Measurements from ENCODE around the gene TSEN2.
"Not testable (repeated sequence)": the region's sequence is repeated elsewhere in the genome, so short reads cannot be mapped to it uniquely, and the experiment has no call there.

TSEN2 gene

DNA sequence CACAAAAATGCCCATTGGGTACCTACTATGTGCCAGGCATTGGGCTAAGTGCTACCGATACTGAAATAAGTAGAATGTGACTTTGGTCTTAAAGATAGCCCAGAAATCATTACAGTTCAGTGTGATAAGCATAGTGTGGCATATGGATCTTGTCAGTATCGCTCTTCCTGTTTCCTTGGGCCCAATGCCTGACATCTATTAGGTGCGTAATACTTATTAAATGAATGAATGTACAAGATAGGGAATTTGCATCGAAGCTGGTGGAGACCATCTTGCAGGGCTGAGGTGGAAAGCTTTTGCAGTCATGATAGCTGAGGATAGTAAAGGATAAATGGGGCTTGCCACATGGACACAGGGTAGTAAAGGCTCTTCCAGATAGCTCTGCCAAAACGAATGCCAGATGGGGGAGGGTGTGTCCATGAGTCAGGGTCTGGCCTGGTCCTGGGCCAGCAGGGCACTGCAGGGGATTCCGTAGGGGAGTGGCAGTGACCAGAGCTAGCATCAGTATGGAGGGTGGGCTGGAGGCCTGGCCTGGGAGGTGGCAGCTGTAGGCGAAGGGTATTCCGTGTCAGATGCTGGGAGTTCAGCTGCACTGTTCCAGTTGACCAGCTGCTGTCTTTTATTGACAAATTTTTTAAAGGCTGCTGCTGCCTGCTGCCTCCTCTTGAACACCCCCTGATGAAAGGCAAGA lies 23.5 kb downstream of the TSEN2 start:
- no peak for DNase-seq

DNA sequence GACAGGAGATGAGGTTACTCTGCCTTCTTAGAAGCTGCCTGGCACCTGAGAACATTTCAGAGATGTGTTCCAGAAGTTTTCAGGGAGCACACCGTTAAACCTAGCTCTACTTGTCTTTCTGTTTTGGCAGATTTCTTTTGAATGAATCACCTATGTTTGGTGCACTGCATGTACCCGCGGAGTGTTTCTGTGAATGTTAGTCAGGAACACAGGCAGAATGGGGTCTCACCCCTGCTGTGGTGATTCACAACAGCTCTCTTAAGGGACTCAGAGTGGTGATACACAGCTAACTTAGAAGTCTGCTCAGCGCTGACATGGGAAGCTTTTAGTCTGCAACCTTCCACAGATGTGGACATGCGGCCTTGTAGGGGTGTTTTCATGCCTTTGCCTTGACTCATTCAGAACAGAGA lies 24.0 kb downstream of the TSEN2 start:
- DNase-seq, result no peak

GRCh38 chr3:12509466-12509865 lies 25.2 kb downstream of the TSEN2 start:
- DNase-seq, result no peak

DNA sequence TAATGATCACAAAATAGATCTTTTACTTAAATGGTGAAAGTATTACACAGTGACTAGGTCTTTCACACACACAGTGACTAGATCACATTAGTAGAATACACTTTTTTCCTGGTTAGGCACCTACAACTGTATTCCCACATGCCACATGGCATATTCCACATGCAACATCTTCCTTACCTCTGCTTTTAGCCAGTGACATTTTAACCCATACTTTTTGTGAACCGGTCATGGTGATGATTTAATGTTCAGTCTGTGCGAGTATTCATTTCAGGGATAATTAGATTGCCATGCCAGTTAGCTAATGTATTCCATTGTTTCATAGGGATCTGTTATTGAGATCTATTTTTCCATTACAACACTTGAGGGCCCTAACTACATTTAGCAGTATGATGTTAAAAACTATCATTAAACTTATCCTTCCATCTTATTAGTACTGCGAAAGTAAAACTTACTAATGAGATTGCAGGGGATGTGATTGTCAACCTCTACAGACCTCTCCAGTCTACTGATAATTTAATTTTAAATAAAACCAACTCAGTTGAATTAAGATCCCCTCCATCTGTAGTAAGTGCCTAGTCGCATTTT lies 28.3 kb downstream of the TSEN2 start:
- DNase-seq, result no peak

DNA sequence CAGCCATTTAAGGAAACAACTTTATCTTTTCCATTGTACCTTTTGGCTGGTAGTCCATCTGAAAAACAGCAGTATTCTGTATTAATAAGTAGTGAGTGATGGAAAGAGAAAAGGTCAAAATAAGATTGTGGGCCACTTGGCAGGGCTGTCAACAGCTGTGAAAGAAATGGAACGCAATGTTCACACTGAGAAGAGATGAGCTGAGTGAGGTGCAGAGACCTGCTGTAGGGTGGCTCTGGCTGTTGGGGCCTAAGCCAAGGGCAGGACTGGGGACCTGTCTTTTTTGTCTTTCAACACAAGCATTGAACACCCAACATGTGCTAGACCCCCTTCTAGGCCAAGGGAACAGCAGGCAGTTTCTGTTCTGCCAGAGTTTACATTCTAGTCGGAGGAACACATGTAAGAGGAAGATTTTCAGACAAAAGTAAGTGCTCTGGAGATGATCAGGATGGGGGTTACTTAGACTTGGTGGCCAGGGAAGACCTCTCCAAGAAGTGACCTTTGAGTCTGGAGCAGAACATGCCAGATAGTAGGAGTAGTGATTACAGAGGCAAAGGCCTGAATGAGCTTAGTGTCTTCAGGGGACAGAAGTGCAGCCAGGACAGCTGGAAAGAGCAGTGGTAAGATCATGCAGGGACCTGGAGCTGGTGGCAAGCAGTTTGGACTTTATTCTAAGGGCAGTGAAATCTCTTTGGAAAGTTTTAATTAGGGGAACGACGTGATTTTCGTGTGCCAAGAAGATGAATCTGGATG lies 29.6 kb downstream of the TSEN2 start:
- no peak for DNase-seq

- no peak for DNase-seq
Measured at GRCh38 chr3:12515631-12516030, 31.4 kb downstream of the TSEN2 start.

GRCh38 chr3:12516873-12517272 lies 32.6 kb downstream of the TSEN2 start:
- no peak for DNase-seq

DNA sequence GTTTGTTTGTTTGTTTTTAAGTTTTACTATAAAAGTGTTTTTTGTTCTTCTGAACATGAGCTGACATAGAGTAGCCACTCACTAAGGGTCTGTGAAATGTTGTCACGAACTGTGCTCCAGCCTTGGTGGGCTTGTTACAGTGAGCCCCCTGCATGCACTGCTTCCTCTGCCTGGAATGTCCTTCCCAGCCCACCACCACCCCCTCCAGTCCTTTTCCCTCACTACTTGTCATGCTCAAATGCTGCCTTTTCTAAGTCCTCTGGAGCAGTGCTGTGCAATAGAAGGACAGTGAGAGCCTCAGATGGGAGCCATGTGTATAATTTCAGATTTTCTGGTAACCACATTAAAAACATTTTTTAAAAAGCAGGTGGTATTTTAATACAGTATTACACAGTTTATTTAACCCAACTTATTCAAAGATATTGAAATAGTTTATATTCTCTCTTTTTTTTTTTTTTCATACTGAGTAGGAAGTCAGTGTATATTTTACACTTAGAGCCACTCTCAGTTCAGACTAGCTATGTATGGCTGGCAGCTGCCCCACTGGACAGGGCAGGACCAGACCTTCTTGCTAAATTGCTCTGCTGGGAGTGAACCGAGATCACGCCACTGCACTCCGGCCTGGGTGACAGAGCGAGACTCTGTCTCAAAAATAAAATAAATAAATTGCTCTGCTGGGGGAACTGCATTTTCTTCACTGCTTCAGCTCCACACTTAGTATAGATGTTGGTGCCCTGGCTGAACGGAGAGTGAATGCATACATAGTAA lies 34.2 kb downstream of the TSEN2 start:
- no peak for DNase-seq

DNA sequence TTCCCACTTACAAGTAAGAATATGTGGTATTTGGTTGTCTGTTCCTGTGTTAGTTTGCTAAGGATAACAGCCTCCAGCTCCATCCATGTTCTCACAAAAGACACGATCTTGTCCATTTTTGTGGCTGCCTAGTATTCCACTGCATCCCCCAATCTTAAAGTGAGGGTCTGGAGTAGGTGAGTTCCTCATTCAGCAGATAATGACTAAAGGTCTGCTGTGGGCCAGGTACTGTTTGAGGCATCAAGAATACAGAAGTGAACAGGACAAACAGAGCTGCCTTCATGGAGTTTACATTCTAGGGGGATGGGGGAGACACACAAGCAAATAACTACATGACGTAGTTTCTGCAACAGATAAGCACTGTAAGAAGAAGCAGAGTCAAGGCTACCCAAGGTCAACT lies 36.7 kb downstream of the TSEN2 start:
- DNase-seq, result no peak

GRCh38 chr3:12522721-12523120 lies 38.4 kb downstream of the TSEN2 start:
- DNase-seq, result no peak

DNA sequence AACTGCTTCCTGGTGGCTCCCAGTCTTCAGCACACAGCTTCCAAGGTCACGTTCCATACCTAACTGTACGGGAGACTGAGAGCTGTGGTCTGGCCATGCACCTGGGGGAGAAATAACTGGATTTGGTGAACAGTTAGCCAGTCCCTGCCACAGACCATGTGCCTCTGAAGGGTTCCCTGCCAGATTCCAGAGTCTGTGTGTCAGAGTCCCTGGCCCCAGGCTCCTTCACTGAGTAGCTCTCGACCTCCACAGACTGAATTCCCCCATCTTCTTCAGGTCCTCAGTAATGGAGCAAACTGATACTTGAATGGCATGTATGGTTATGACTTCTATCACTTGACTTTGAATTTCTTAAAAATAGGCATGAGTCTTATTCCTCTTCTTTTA lies 43.5 kb downstream of the TSEN2 start:
- DNase-seq, result no peak

DNA sequence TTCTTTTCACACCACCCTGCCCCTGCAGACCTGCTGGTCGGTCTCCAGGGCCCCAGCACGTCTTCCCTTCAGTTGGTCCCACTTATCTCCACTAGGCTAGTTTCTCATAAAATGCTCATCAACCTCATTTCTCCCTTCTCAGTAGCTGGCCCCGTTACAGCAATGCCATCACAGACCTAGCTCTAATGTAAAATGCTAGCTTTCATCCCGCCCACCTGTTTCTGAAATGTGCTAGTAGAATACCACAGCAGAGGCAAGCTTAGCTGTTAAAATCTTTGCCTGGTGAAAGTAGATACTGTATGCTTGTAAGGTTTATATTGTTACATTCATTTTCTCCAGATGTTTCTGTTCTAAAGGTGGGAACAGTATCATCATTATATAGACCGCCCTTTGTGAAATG lies 47.9 kb downstream of the TSEN2 start:
- DNase-seq, result no peak

GRCh38 chr3:12536423-12536822 lies 52.1 kb downstream of the TSEN2 start:
- no peak for DNase-seq

DNA sequence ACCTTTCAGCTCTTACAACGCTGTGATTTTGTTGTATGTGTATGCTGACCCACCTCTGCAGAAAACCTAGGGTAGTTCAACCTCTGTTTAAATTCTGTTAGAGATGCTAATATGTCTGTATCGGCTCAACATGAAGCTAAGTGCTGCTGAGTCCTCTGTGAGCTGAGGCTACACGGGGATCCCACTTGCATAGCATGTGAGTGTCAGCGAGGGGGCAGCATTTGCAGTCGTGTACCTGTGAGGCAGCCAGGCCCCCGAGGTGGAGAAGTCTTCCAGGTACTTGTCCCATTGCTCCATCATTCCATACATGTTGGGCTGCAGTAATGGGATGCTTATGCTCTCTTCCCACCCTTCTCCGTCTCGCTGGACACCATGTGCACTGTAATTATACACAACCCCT lies 57.3 kb downstream of the TSEN2 start:
- DNase-seq, result no peak

- not testable (repeated sequence) for DNase-seq
Measured at GRCh38 chr3:12543497-12543896, 59.2 kb downstream of the TSEN2 start.

DNA sequence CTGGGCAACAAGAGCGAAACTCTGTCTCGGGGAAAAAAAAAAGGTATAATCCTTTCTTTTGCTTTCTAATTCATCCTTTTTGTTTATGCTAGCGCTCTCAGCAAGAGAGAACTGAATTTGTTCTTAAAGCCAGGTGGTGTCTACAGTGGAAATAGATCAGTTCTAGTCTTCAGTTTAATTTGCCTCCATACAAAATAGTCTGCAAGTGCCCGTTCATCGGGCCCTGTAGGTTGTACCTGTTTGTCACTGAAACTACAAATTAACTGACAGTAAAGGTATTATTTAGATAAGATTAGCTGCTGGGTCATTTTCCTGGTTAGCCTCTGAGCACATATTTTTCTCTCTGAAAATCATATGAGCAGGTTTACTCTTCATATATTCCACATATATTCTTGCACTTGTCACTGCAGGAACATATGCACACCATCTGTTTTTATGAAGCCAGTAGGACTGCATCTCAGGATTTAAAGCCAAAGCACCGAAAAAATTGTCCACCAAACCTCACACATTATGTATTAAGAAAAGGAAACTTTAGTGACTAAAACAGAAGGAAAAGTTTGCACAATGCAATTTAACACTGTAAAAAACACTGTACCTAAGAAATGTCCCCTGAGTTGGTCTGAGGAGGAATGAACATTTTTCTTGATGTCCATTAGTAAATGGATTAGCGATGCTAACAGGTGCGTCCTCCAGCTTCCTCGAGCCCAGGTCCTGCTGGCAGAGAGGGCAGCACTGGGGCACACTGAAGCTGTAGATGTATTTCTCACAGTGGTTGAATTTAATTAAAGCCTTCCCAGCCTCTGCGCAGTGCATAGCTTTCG lies 60.6 kb downstream of the TSEN2 start:
- no peak for DNase-seq

DNA sequence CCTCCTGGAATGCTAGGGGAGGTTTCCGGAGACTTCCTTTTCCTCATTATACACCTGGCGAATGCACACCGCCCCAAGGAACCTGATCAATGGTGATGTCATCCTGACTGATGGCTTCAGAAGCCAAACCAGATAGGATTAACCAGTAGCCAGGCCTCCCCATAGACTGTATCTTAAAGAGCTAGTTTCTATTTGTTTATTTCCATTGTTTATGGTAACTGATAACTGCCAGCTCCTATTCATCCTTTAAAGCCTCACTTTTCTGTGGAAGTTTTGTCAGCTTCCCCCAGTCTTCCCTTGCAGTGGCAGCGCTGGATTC lies 61.2 kb downstream of the TSEN2 start, which contains the start of gene MKRN2OS:
Gene MKRN2OS, minus strand, starts transcription at position 27 of the 319 bp plus-strand sequence. CDS start 35 bp downstream, outside the sequence.
- no peak for DNase-seq

DNA sequence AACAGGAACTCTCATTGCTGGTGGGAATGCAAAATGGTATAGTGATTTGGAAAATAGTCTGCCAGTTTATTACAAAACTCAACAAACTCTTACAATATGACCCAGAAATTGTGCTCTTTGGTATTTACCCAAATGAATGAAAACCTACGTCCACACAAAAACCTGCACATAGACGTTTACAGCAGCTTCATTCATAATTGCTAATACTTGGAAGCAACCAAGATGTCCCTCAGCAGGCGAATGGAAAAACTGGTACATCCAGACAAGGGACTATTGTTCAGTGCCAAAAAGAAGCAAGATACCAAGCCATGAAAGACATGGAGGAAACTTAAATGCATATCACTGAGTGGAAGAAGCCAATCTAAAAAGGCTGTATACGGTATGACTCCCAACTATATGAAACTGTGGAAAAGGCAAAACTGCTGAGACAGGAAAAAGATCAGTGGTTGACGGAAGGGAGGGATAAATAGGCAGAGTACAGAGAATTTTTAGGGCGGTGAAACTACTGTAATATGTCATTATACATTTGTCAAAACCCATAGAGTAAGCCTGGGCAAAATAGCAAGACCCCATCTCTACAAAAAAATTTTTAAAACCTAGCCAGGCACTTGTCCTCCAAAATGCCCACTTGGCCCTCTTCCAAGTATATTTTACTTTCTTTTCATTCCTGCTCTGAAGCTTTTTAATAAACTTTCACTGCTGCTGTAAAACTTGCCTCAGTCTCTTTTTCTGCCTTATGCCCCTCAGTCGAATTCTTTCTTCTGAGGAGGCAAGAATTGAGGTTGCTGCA lies 65.9 kb downstream of the TSEN2 start:
- no peak for DNase-seq

GRCh38 chr3:12553921-12554391 lies 69.7 kb downstream of the TSEN2 start:
- DNase-seq, result no peak

DNA sequence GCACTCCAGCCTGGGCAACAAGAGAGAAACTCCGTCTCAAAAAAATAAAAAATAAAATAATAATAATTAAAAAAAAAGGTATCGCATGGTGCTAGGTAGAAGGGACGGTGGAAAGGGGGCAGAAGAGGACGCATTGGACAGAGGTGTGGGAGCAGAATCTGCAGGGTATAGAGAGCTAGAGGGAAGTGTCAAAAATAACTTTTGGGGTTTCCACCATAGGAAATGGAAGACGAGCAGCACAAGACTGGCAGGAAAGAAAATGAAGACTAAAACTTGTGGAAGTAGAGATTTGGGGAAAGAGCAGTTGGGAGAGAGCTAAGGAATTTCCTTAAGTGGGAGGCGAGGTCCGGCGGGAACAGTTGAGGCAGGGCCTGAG lies 72.0 kb downstream of the TSEN2 start:
- no peak for DNase-seq

DNA sequence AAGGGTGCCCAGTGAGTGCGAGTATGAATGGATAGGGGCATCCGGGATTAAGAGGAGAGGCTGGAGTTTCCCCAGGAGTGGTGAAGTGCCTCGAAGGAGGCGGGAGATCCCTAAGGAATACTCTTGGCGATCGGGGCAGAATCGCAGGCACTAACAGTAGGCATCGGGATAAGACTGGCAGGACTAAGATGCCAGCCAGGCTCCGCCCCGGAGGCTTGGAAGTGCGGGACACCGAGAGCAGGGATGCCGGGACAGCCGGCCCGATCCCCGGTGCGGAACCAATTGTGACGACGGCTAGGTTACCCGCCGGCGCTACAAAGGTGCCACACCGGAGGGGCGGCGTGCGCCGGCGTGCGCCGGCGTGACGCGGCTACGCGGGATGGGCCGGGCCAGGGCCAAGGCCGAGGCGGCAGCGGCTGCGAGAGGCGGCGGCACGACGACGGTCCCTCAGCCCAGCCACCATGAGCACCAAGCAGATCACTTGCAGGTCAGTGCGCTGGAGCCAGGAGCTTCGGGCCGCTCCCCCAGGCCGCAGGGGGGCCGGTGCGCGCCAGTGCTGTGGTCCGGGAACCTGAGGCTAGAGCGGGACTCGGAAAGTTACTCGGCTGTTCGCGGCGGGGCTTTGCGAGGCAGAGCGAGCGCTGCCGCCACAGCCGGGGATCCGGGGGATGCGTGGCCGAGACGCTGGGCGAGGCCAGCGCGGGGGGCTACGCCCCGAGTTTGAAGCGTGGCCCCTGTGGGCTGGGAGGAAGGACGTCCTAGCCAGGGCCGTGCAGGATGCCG lies 72.6 kb downstream of the TSEN2 start, which contains the start of gene MKRN2:
Gene MKRN2, plus strand, starts transcription at position 398 of the 783 bp plus-strand sequence. Its CDS starts 64 bp downstream, at position 462.
- DNase-seq, result peak; percentile 66

Data from NK-92 treated with Interleukin-12 subunit alpha and Interleukin-12 subunit beta, amount 100 ng/mL, for 24 hours (cell line).